Esophagus squamous epithelium (tissue), 5 donors: ENCODE data around the gene ALX3. TPM values are rescaled to one million over a fixed set of nuclear protein-coding genes. Genes with fewer than 3 reads are reported as not detected.

ENCODE experiments used
- DNase-seq: peaks from one replicate; lab custom pipeline; 2025; lab: John Stamatoyannopoulos, UW
- H3K27ac ChIP-seq, 4 donors: fragments of 200-600 bp; sonication (generic); one replicate each; pipeline ENCODE4 v1.5.1; 2016 to 2019; ENCODE audit warnings: mild to moderate bottlenecking in 1 of 4
- H3K27me3 ChIP-seq, 4 donors: fragments of 200-600 bp; sonication (generic); 1 replicate in 3 of 4; 2 replicates in 1 of 4; pipeline versions ENCODE4 v1.5.1 to v1.6.0; 2017 to 2021; ENCODE audit warnings: antibody characterized with exemption in 1 of 4
- H3K36me3 ChIP-seq, 3 donors: fragments of 200-600 bp; sonication (generic); one replicate each; pipeline ENCODE4 v1.5.1; 2016 to 2019
- H3K4me1 ChIP-seq, 3 donors: fragments of 200-600 bp; sonication (generic); one replicate each; pipeline ENCODE4 v1.5.1; 2017 to 2019
- H3K4me3 ChIP-seq, 4 donors: fragments of 200-600 bp; sonication (generic); 1 replicate in 3 of 4; 2 replicates in 1 of 4; pipeline ENCODE4 v1.5.1; 2016 to 2019; ENCODE audit warnings: mild to moderate bottlenecking in 2 of 4, moderate library complexity in 1 of 4
- H3K9me3 ChIP-seq, 3 donors: fragments of 200-600 bp; sonication (generic); one replicate each; pipeline ENCODE4 v1.5.1; 2016 to 2019
- CTCF ChIP-seq, 6 experiments: fragments of 450-650 bp in 4 of 6; fragments of 200-600 bp in 2 of 6; sonication (generic) in 2 of 6; IDR thresholded peaks; one replicate each; pipeline ENCODE4 v1.5.1; 2016 to 2019; ENCODE audit warnings: antibody characterized with exemption in 6 of 6, mild to moderate bottlenecking in 4 of 6, moderate library complexity in 4 of 6
- POLR2A ChIP-seq, 4 donors: fragments of 450-650 bp; IDR thresholded peaks; one replicate each; pipeline ENCODE4 v1.6.1; 2017; ENCODE audit warnings: antibody characterized with exemption in 4 of 4, mild to moderate bottlenecking in 4 of 4, moderate library complexity in 3 of 4
- WGBS, 2 donors: methylation state at CpG; one replicate each; pipeline ENCODE4 v1.1.5; 2018; 5-methylcytosine and 5-hydroxymethylcytosine counted together
- intact Hi-C: fragments of 100-400 bp; cut with DNase I; formaldehyde crosslinking; loops from one replicate; pipeline ENCODE4 v1.15.0; 2022
- total RNA-seq, 4 donors: library from RNA; depleted of rRNA; stranded (reverse); fragments of >200 nt; gene quantifications; one replicate each; pipeline ENCODE4 v1.1.0, GENCODE V29; 2016
- donor health status: DM: yes; HTN: yes; CAD: no.

ALX3 gene
- total RNA-seq, 4 donors from 2014 or later = 0.57 TPM; not detected in 3

GRCh38 chr1:110098222-110099026 lies 28.0 kb upstream of the ALX3 start:
- no peak for DNase-seq
- H3K4me1 ChIP-seq = peaks cover 0 to 9% (median 0%) of the 10 kb centered on the region in 3 donors
- intact Hi-C loops = no loop called here
- no peaks in the 10 kb centered on the region for H3K36me3 ChIP-seq
- TF ChIP-seq POLR2A (IDR thresholded peaks at IDR 0.05) (no peak), CTCF (IDR thresholded peaks at IDR 0.05) (no peak)
- H3K27me3 ChIP-seq = peaks cover 0 to 62% (median 0%) of the 10 kb centered on the region in 4 donors
- no peaks in the 10 kb centered on the region for H3K9me3 ChIP-seq
- no peak overlapping the region for H3K27ac ChIP-seq
- WGBS, 2 donors = 59 to 68% methylated on average over 9 of the region's 9 CpGs
- no peak overlapping the region for H3K4me3 ChIP-seq

GRCh38 chr1:110097507-110098221 lies 27.2 kb upstream of the ALX3 start:
- 85 to 90% methylated on average over 8 to 11 of the region's 11 CpGs for WGBS, 2 donors
- DNase-seq = no peak
- no peaks in the 10 kb centered on the region for H3K36me3 ChIP-seq

GRCh38 chr1:110094931-110095654 lies 24.6 kb upstream of the ALX3 start:
- TF ChIP-seq POLR2A (IDR thresholded peaks at IDR 0.05) (no peak), CTCF (IDR thresholded peaks at IDR 0.05) (no peak)
- intact Hi-C loops = no loop called here
- 41 to 58% methylated on average over 3 to 7 of the region's 7 CpGs for WGBS, 2 donors
- Histone ChIP-seq H3K4me3 (no peak overlapping the region), H3K27ac (no peak overlapping the region), H3K9me3 (no peaks in the 10 kb centered on the region), H3K36me3 (no peaks in the 10 kb centered on the region), H3K4me1 (peaks cover 0 to 9% (median 0%) of the 10 kb centered on the region in 3 donors), H3K27me3 (peaks cover 0 to 53% (median 0%) of the 10 kb centered on the region in 4 donors)
- DNase-seq = no peak

More at GRCh38 chr1:110097507-110098221, 27.2 kb upstream of the ALX3 start:
- intact Hi-C loops = no loop called here
- Histone ChIP-seq H3K4me3 (no peak overlapping the region), H3K9me3 (no peaks in the 10 kb centered on the region), H3K4me1 (peaks cover 0 to 9% (median 0%) of the 10 kb centered on the region in 3 donors), H3K27ac (no peak overlapping the region), H3K27me3 (peaks cover 0 to 64% (median 0%) of the 10 kb centered on the region in 4 donors)
- TF ChIP-seq CTCF (IDR thresholded peaks at IDR 0.05) (no peak), POLR2A (IDR thresholded peaks at IDR 0.05) (no peak)

- Histone ChIP-seq H3K9me3 (no peaks in the 10 kb centered on the region), H3K4me1 (no peaks in the 10 kb centered on the region), H3K4me3 (no peak overlapping the region), H3K27ac (no peak overlapping the region), H3K27me3 (peaks cover 0 to 61% (median 0%) of the 10 kb centered on the region in 4 donors), H3K36me3 (no peaks in the 10 kb centered on the region)
- intact Hi-C loops = no loop called here
- 76 to 90% methylated on average over 1 to 2 of the region's 2 CpGs for WGBS, 2 donors
- no peak for DNase-seq
- no peak for TF ChIP-seq CTCF (IDR thresholded peaks at IDR 0.05)
These were observed 22.5 kb upstream of the ALX3 start for GRCh38 chr1:110092991-110093390.
